HepG2 (cell line): ENCODE results near the gene SEH1L. TPM values are rescaled to one million over a fixed set of nuclear protein-coding genes. Genes with fewer than 3 reads are reported as not detected.

Experiments used
- FOXP4 ChIP-seq: sonication (generic); formaldehyde crosslinking; IDR thresholded peaks from 2 replicates; pipeline ENCODE4 v1.4.0; 2020; ENCODE audit warnings: missing genetic modification reagents
- HOXD1 ChIP-seq: sonication (generic); formaldehyde crosslinking; IDR thresholded peaks from 2 replicates; pipeline ENCODE4 v1.5.0; 2020; ENCODE audit warnings: missing genetic modification reagents
- PHF20 ChIP-seq: sonication (generic); formaldehyde crosslinking; IDR thresholded peaks from 2 replicates; pipeline ENCODE4 v1.5.0; 2020; ENCODE audit warnings: mild to moderate bottlenecking, missing genetic modification reagents
- PHF5A ChIP-seq: IDR thresholded peaks from one replicate; pipeline ENCODE4 v1.6.1; 2018; ENCODE audit warnings: low read depth, missing genetic modification reagents; ENCODE audit not compliant: unreplicated experiment
- RFXANK ChIP-seq: IDR thresholded peaks from 2 replicates; pipeline ENCODE4 v1.6.1; 2016
- SKIL ChIP-seq: sonication (generic); formaldehyde crosslinking; IDR thresholded peaks from 2 replicates; pipeline ENCODE4 v1.8.0; 2022; ENCODE audit warnings: missing genetic modification reagents, mild to moderate bottlenecking, moderate library complexity, borderline replicate concordance
- ZBTB8A ChIP-seq: sonication (generic); formaldehyde crosslinking; IDR thresholded peaks from 2 replicates; pipeline ENCODE4 v1.4.0; 2020; ENCODE audit warnings: mild to moderate bottlenecking, low read depth, missing genetic modification reagents, borderline replicate concordance
- ZNF205 ChIP-seq: IDR thresholded peaks from 2 replicates; pipeline ENCODE4 v1.6.1; 2018; ENCODE audit warnings: missing biosample characterization, missing genetic modification reagents
- ZNF335 ChIP-seq: sonication (generic); formaldehyde crosslinking; IDR thresholded peaks from 2 replicates; pipeline ENCODE4 v1.4.0; 2020; ENCODE audit warnings: missing genetic modification reagents
- ZNF766 ChIP-seq: sonication (generic); formaldehyde crosslinking; IDR thresholded peaks from 2 replicates; pipeline ENCODE4 v1.5.0; 2020; ENCODE audit warnings: missing genetic modification reagents, borderline replicate concordance
- ZNF768 ChIP-seq: sonication (generic); formaldehyde crosslinking; IDR thresholded peaks from 2 replicates; pipeline ENCODE4 v1.4.0; 2020; ENCODE audit warnings: missing genetic modification reagents
- ZSCAN31 ChIP-seq: sonication (generic); formaldehyde crosslinking; IDR thresholded peaks from 2 replicates; pipeline ENCODE4 v1.5.0; 2020; ENCODE audit warnings: low read depth, mild to moderate bottlenecking, missing genetic modification reagents
- polyA plus RNA-seq, 8 experiments: library from polyadenylated mRNA; depleted of rRNA in 3 of 8; stranded (reverse) in 7 of 8; unstranded in 1 of 8; fragments of >200 nt; fragmentation: Illumina TruSeq in 4 of 8; extraction: Trizol in 4 of 8; gene quantifications; 2 replicates each; pipeline versions ENCODE4 v1.2.1 to v1.2.3, GENCODE V29; 2011 to 2016; ENCODE audit warnings: low read depth in 4 of 8, missing spikeins in 1 of 8, mixed read lengths in 1 of 8; ENCODE audit not compliant: insufficient read depth in 1 of 8
- total RNA-seq, 5 experiments: library from RNA; depleted of rRNA; stranded (reverse); fragments of >200 nt; fragmentation: Illumina TruSeq; extraction: Trizol; gene quantifications; 2 replicates each; pipeline ENCODE4 v1.2.3, GENCODE V29; 2016; ENCODE audit warnings: low read depth in 1 of 5
- TF ChIP-seq, protein P1 (sequence below): IDR thresholded peaks from 2 replicates; pipeline ENCODE4 v1.6.1; 2012; ENCODE audit warnings: inconsistent platforms
- TF ChIP-seq, protein P2 (sequence below): sonication (generic); formaldehyde crosslinking; IDR thresholded peaks from 2 replicates; pipeline ENCODE4 v1.5.1; 2020; ENCODE audit warnings: missing genetic modification reagents, mild to moderate bottlenecking, borderline replicate concordance
- TF ChIP-seq, protein P3 (sequence below): sonication (generic); formaldehyde crosslinking; IDR thresholded peaks from 2 replicates; pipeline ENCODE4 v1.4.0; 2020; ENCODE audit warnings: missing genetic modification reagents, borderline replicate concordance
- TF ChIP-seq, protein P4 (sequence below): IDR thresholded peaks from 2 replicates; pipeline ENCODE4 v1.6.1; 2016; ENCODE audit warnings: low read depth, borderline replicate concordance

SEH1L gene
- total and polyA plus RNA-seq, 2 of the 13 experiments (the other 11 are each of a cell fraction or from before 2014, with no cell fraction given) = 59.6 to 63.5 TPM

- TF ChIP-seq ZBTB8A (CRISPR knock-in tag) = peak; percentile 28; the same call in 1 of the 2 replicates
- peak; percentile 67; the same call in 1 of the 2 replicates for TF ChIP-seq HOXD1 (CRISPR knock-in tag)
- TF ChIP-seq ZNF205 (CRISPR knock-in tag) = peak; percentile 90
- TF ChIP-seq, protein P1, sequence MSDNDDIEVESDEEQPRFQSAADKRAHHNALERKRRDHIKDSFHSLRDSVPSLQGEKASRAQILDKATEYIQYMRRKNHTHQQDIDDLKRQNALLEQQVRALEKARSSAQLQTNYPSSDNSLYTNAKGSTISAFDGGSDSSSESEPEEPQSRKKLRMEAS = peak; percentile 89; the same call in 1 of the 2 replicates
- TF ChIP-seq RFXANK (CRISPR knock-in tag) = no peak
- TF ChIP-seq, protein P2, sequence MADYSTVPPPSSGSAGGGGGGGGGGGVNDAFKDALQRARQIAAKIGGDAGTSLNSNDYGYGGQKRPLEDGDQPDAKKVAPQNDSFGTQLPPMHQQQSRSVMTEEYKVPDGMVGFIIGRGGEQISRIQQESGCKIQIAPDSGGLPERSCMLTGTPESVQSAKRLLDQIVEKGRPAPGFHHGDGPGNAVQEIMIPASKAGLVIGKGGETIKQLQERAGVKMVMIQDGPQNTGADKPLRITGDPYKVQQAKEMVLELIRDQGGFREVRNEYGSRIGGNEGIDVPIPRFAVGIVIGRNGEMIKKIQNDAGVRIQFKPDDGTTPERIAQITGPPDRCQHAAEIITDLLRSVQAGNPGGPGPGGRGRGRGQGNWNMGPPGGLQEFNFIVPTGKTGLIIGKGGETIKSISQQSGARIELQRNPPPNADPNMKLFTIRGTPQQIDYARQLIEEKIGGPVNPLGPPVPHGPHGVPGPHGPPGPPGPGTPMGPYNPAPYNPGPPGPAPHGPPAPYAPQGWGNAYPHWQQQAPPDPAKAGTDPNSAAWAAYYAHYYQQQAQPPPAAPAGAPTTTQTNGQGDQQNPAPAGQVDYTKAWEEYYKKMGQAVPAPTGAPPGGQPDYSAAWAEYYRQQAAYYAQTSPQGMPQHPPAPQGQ (CRISPR knock-in tag) = no peak
- TF ChIP-seq ZNF335 (CRISPR knock-in tag) = no peak
- no peak for TF ChIP-seq ZNF766 (CRISPR knock-in tag)
- peak; percentile 80; the same call in 1 of the 2 replicates for TF ChIP-seq ZSCAN31 (CRISPR knock-in tag)
- peak; percentile 68; the same call in 1 of the 2 replicates for TF ChIP-seq FOXP4 (CRISPR knock-in tag)
- peak; percentile 83; the same call in 1 of the 2 replicates for TF ChIP-seq PHF20 (CRISPR knock-in tag)
- TF ChIP-seq SKIL (CRISPR knock-in tag) = peak; percentile 76; the same call in 1 of the 2 replicates
- TF ChIP-seq, protein P3, sequence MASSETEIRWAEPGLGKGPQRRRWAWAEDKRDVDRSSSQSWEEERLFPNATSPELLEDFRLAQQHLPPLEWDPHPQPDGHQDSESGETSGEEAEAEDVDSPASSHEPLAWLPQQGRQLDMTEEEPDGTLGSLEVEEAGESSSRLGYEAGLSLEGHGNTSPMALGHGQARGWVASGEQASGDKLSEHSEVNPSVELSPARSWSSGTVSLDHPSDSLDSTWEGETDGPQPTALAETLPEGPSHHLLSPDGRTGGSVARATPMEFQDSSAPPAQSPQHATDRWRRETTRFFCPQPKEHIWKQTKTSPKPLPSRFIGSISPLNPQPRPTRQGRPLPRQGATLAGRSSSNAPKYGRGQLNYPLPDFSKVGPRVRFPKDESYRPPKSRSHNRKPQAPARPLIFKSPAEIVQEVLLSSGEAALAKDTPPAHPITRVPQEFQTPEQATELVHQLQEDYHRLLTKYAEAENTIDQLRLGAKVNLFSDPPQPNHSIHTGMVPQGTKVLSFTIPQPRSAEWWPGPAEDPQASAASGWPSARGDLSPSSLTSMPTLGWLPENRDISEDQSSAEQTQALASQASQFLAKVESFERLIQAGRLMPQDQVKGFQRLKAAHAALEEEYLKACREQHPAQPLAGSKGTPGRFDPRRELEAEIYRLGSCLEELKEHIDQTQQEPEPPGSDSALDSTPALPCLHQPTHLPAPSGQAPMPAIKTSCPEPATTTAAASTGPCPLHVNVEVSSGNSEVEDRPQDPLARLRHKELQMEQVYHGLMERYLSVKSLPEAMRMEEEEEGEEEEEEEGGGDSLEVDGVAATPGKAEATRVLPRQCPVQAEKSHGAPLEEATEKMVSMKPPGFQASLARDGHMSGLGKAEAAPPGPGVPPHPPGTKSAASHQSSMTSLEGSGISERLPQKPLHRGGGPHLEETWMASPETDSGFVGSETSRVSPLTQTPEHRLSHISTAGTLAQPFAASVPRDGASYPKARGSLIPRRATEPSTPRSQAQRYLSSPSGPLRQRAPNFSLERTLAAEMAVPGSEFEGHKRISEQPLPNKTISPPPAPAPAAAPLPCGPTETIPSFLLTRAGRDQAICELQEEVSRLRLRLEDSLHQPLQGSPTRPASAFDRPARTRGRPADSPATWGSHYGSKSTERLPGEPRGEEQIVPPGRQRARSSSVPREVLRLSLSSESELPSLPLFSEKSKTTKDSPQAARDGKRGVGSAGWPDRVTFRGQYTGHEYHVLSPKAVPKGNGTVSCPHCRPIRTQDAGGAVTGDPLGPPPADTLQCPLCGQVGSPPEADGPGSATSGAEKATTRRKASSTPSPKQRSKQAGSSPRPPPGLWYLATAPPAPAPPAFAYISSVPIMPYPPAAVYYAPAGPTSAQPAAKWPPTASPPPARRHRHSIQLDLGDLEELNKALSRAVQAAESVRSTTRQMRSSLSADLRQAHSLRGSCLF (CRISPR knock-in tag) = 0 out of 2 replicates have a peak, but pooled peaks have one; percentile 65
- no peak for TF ChIP-seq PHF5A (CRISPR knock-in tag)
- TF ChIP-seq, protein P4, sequence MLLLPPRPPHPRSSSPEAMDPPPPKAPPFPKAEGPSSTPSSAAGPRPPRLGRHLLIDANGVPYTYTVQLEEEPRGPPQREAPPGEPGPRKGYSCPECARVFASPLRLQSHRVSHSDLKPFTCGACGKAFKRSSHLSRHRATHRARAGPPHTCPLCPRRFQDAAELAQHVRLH (CRISPR knock-in tag) = peak; percentile 67; the same call in 1 of the 2 replicates
- TF ChIP-seq ZNF768 (CRISPR knock-in tag) = peak; percentile 85
Observed at GRCh38 chr18:12990967-12991820, 43.4 kb downstream of the SEH1L start, which contains the start of gene CEP192 (continued).
